GM21717 (cell line): ENCODE results near the gene SIPA1L3.
"Not testable (repeated sequence)": the region's sequence is repeated elsewhere in the genome, so short reads cannot be mapped to it uniquely, and the experiment has no call there.

ENCODE experiments used
- ATAC-seq: cut with Tn5 transposase; IDR thresholded peaks from one replicate; pipeline ENCODE4 v1.9.1; 2021; ENCODE audit warnings: mild to moderate bottlenecking, moderate library complexity; ENCODE audit not compliant: unreplicated experiment

Gene SIPA1L3

DNA sequence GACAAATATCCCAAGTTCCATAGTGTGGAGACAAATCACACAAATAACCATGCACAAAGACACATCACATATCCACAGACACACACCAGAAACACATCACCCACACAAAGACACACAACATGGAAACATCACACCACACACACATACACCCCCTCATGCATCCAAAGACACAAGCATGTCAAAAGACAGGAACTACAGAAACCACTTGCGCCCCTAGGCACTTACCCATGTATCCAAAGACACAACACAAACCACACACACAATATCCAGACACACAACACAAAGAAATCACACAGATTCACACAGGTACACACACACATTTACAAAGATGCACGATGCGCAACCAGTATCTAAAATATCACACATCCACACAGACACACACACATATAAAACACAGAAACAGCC is 316.1 kb downstream of the SIPA1L3 start:
- ATAC-seq: no peak

- ATAC-seq: no peak
Measured at GRCh38 chr19:38223617-38224013, 316.6 kb downstream of the SIPA1L3 start.

GRCh38 chr19:38224014-38224862 is 317.2 kb downstream of the SIPA1L3 start, which contains the start of gene DPF1:
Gene DPF1 (minus strand): TSS chr19:38224222. CDS start chr19:38224142, 80 bp downstream.
- ATAC-seq: no peak

- not testable (repeated sequence) for ATAC-seq
Measured at GRCh38 chr19:38224863-38225218, 317.8 kb downstream of the SIPA1L3 start.

DNA sequence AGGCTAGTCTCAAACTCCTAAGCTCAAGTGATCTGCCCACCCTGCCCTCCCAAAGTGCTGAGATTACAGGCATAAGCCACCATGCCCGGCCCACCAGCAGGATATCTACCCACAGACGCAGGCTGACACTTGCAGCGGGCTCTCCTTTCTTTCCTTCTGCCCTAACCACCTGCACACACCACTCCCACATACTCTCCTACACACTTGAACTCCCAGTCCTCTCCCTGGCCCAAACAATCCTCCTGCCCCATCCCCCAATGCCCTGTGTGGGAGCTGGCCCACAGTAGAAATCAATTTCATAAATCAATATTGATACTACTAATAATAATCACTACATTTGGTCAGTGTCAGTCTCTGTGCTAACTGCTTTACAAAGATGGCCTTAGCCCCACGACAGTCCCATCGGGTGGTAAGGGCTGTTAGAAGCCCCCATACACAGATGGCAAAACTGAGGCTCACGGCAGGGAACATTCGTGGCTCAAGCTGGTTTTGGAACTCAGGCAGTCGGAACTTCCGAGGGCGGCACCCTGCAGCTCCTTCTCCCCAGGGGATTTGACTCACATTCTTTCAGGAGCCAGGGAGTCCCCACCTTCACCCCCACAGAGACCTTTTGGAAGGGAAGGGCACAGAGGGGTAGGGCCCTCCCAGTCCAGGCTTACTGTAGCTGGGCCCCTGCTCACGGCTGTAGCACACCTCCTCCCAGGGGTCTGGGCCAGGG is 320.4 kb downstream of the SIPA1L3 start:
- ATAC-seq: no peak

GRCh38 chr19:38228005-38228377 is 321.0 kb downstream of the SIPA1L3 start:
- ATAC-seq: no peak

- no peak for ATAC-seq
Measured at GRCh38 chr19:38228491-38229439, 321.8 kb downstream of the SIPA1L3 start.

GRCh38 chr19:38229585-38230073 is 322.6 kb downstream of the SIPA1L3 start:
- ATAC-seq: no peak

GRCh38 chr19:38230506-38231133 is 323.6 kb downstream of the SIPA1L3 start:
- not testable (repeated sequence) for ATAC-seq

- ATAC-seq: no peak
Measured at GRCh38 chr19:38231918-38232317, 324.9 kb downstream of the SIPA1L3 start.

GRCh38 chr19:38233740-38234251 is 326.8 kb downstream of the SIPA1L3 start:
- no peak for ATAC-seq

GRCh38 chr19:38234615-38235014 is 327.6 kb downstream of the SIPA1L3 start:
- ATAC-seq: no peak

DNA sequence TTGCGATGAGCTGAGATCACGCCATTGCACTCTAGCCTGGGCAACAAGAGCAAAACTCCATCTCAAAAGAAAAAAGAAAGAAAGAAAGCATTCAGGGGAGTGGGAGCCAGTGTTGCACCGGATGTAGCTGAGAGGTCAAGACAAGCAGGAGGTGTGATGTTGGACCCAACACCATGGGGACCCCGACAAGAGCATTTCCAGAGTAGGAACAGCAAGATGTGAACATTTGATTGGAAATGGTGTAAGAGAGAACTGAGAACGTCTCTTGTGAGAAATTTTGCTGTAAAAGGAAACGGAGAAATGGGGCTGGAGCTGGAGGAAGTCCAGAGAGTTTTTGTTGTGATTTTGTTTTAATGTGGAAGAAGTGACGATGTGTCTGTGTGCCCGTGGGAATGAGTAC is 332.8 kb downstream of the SIPA1L3 start:
- ATAC-seq: no peak

GRCh38 chr19:38243279-38243673 is 336.3 kb downstream of the SIPA1L3 start:
- ATAC-seq: no peak

- no peak for ATAC-seq
Measured at GRCh38 chr19:38245826-38246498, 339.0 kb downstream of the SIPA1L3 start.

DNA sequence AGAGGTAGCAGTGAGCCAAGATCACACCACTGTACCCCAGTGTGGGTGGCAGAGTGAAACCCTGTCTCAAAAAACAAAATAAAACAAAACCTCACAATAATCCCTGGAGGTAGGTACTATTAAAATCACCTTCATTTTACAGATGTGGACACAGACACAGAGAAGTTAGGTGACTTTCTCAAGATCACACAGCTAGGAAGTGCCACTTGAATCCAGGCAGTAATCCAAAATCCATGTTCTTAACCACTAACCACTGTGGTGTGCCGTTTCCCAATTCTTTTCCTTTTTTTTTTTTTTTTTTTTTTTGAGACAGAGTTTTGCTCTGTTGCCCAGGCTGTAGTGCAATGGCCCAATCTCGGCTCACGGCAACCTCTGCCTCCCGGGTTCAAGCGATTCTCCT is 340.1 kb downstream of the SIPA1L3 start:
- no peak for ATAC-seq

- no peak for ATAC-seq
Measured at GRCh38 chr19:38247734-38248268, 340.8 kb downstream of the SIPA1L3 start.

- ATAC-seq: no peak
Measured at GRCh38 chr19:38248421-38248820, 341.4 kb downstream of the SIPA1L3 start.

DNA sequence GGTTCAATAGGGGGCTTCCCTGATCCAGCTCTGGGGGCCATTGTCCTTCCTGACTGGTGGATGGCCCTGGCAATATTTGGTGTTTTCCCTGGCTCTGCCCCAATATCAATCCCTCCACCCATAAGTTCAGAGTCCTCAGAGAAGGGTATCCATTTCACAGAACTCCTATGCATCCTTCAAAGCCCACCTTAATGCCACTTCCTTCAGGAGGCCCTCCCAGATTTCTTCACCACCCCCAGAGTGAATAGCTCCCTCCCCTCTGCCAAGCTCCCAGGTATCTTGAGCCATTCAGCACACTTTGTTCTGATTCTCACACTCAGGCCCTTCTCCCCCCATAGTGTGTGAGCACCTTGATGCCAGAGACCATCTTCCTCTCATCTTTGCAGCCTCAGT is 343.4 kb downstream of the SIPA1L3 start:
- ATAC-seq: no peak
